H1 (cell line): ENCODE measurements around the gene CCNT2. TPM values are rescaled to one million over a fixed set of nuclear protein-coding genes. Genes with fewer than 3 reads are reported as not detected.
"Not testable (repeated sequence)": the region's sequence is repeated elsewhere in the genome, so short reads cannot be mapped to it uniquely, and the experiment has no call there.

Source experiments
- CTCF ChIA-PET: fragments of 300-600 bp; sonication (Branson Sonifier 250); formaldehyde crosslinking; loops from one replicate; lab custom pipeline; 2021; ENCODE audit not compliant: partially characterized antibody; lab: Charles Lee
- POLR2A ChIA-PET: fragments of 300-600 bp; sonication (Branson Sonifier 250); formaldehyde crosslinking; loops from one replicate; lab custom pipeline; 2021; ENCODE audit warnings: inconsistent platforms; ENCODE audit not compliant: partially characterized antibody; lab: Charles Lee
- DNase-seq, 2 experiments: peaks; one replicate each; pipeline versions ENCODE4 v3.0.0 to v3.0.0-alpha.2; 2010 to 2022; ENCODE audit warnings: low spot score in 2 of 2, low read depth in 1 of 2, mixed read lengths in 1 of 2
- FAIRE-seq: peaks from 2 replicates; lab custom pipeline; 2011; peaks lifted over from hg19 to GRCh38; lab: Jason Lieb, UNC
- H2AFZ ChIP-seq: 2 replicates; pipeline ENCODE4 v1.8.1; 2012; ENCODE audit warnings: low read length, inconsistent platforms
- H2AK5ac ChIP-seq: 2 replicates; pipeline ENCODE4 v1.6.1; 2013; ENCODE audit warnings: low read depth, low read length
- H2BK120ac ChIP-seq: replicated peaks from 2 replicates; pipeline ENCODE3; 2013; ENCODE audit warnings: low read depth, low read length, inconsistent platforms
- H2BK12ac ChIP-seq: 2 replicates; pipeline ENCODE4 v1.6.1; 2013; ENCODE audit warnings: low read depth, low read length
- H2BK15ac ChIP-seq: 2 replicates; pipeline ENCODE4 v1.6.1; 2013; ENCODE audit warnings: low read length
- H2BK20ac ChIP-seq: 2 replicates; pipeline ENCODE4 v1.6.1; 2013; ENCODE audit warnings: low read length
- H2BK5ac ChIP-seq: 2 replicates; pipeline ENCODE4 v1.6.1; 2013; ENCODE audit warnings: low read depth, low read length
- H3K14ac ChIP-seq: 2 replicates; pipeline ENCODE4 v1.6.1; 2013; ENCODE audit warnings: inconsistent platforms; ENCODE audit not compliant: insufficient read length
- H3K18ac ChIP-seq: 2 replicates; pipeline ENCODE4 v1.6.1; 2013; ENCODE audit warnings: low read length; ENCODE audit errors: extremely low read depth
- H3K23ac ChIP-seq: 2 replicates; pipeline ENCODE4 v1.6.1; 2013; ENCODE audit warnings: inconsistent platforms; ENCODE audit not compliant: insufficient read length
- H3K23me2 ChIP-seq: 2 replicates; pipeline ENCODE4 v1.6.1; 2013; ENCODE audit warnings: low read depth, low read length
- H3K27ac ChIP-seq: 2 replicates; pipeline ENCODE4 v1.6.1; 2011; ENCODE audit warnings: low read depth, low read length, inconsistent platforms
- H3K27me3 ChIP-seq, 4 experiments: replicated peaks in 1 of 4; 1 replicate in 1 of 4; 2 replicates in 3 of 4; pipeline versions ENCODE4 v1.6.1 to v1.8.1; 2011 to 2013; ENCODE audit warnings: low read length in 3 of 4, mild to moderate bottlenecking in 3 of 4, inconsistent platforms in 2 of 4, mixed read lengths in 2 of 4, moderate library complexity in 1 of 4; ENCODE audit not compliant: control insufficient read depth in 3 of 4, insufficient read depth in 3 of 4; ENCODE audit errors: extremely low read depth in 1 of 4
- H3K36me3 ChIP-seq, 4 experiments: 2 replicates each; pipeline versions ENCODE4 v1.6.1 to v1.8.1; 2011 to 2013; ENCODE audit warnings: mild to moderate bottlenecking in 4 of 4, low read length in 3 of 4, moderate library complexity in 2 of 4, control low read depth in 1 of 4, inconsistent platforms in 1 of 4; ENCODE audit not compliant: insufficient read depth in 4 of 4, control insufficient read depth in 2 of 4
- H3K4ac ChIP-seq: replicated peaks from 2 replicates; pipeline ENCODE3; 2013; ENCODE audit warnings: low read length, low read depth, mixed read lengths, inconsistent platforms; ENCODE audit not compliant: insufficient read length
- H3K4me1 ChIP-seq, 4 experiments: replicated peaks in 1 of 4; 1 replicate in 1 of 4; 2 replicates in 3 of 4; pipeline versions ENCODE4 v1.6.1 to v1.8.1; 2011 to 2013; ENCODE audit warnings: low read length in 3 of 4, inconsistent platforms in 2 of 4, mixed read lengths in 1 of 4; ENCODE audit not compliant: insufficient read depth in 4 of 4, control insufficient read depth in 3 of 4
- H3K4me2 ChIP-seq, 2 experiments: 2 replicates each; pipeline versions ENCODE4 v1.6.1 to v1.8.1; 2011 to 2013; ENCODE audit warnings: low read depth in 2 of 2, low read length in 2 of 2, control low read depth in 1 of 2, inconsistent platforms in 1 of 2, mild to moderate bottlenecking in 1 of 2; ENCODE audit not compliant: insufficient read depth in 1 of 2
- H3K4me3 ChIP-seq, 4 experiments: fragments of 200-600, 300-600 bp in 1 of 4; sonication (generic), shearing (Covaris generic), sonication (Bioruptor Twin) in 1 of 4; 2 replicates each; pipeline versions ENCODE4 v1.5.1 to v1.8.1; 2011 to 2016; ENCODE audit warnings: low read length in 4 of 4, low read depth in 3 of 4, control low read depth in 2 of 4, inconsistent platforms in 2 of 4, mild to moderate bottlenecking in 2 of 4, mixed read lengths in 1 of 4, moderate library complexity in 1 of 4; ENCODE audit not compliant: insufficient read depth in 2 of 4; ENCODE audit errors: extremely low read depth in 1 of 4
- H3K56ac ChIP-seq: replicated peaks from 2 replicates; pipeline ENCODE3; 2013; ENCODE audit warnings: low read depth, mild to moderate bottlenecking, mixed read lengths, low read length, inconsistent platforms; ENCODE audit not compliant: insufficient read length
- H3K79me1 ChIP-seq: 2 replicates; pipeline ENCODE4 v1.6.1; 2013; ENCODE audit warnings: low read depth, low read length, control low read depth
- H3K79me2 ChIP-seq, 2 experiments: 2 replicates each; pipeline versions ENCODE4 v1.6.1 to v1.8.1; 2012 to 2013; ENCODE audit warnings: low read length in 2 of 2, mild to moderate bottlenecking in 2 of 2, inconsistent platforms in 1 of 2; ENCODE audit not compliant: insufficient read depth in 2 of 2, control insufficient read depth in 1 of 2
- H3K9ac ChIP-seq, 4 experiments: replicated peaks in 1 of 4; 1 replicate in 1 of 4; 2 replicates in 3 of 4; pipeline versions ENCODE4 v1.6.1 to v1.8.1; 2011 to 2013; ENCODE audit warnings: low read depth in 3 of 4, low read length in 3 of 4, control low read depth in 2 of 4, mild to moderate bottlenecking in 2 of 4, moderate library complexity in 2 of 4, inconsistent platforms in 1 of 4; ENCODE audit errors: extremely low read depth in 1 of 4
- H3K9me3 ChIP-seq, 2 experiments: 2 replicates each; pipeline versions ENCODE4 v1.6.1 to v1.8.1; 2012 to 2013; ENCODE audit warnings: mild to moderate bottlenecking in 2 of 2, moderate library complexity in 2 of 2, control low read depth in 1 of 2, inconsistent platforms in 1 of 2, low read depth in 1 of 2, low read length in 1 of 2, mixed read lengths in 1 of 2; ENCODE audit not compliant: insufficient read depth in 2 of 2
- H4K20me1 ChIP-seq, 2 experiments: replicated peaks in 1 of 2; 2 replicates each; pipeline versions ENCODE3 to v1.8.1; 2011 to 2013; ENCODE audit warnings: inconsistent platforms in 2 of 2, low read length in 2 of 2, mild to moderate bottlenecking in 1 of 2; ENCODE audit not compliant: insufficient read depth in 2 of 2, control insufficient read depth in 1 of 2
- H4K5ac ChIP-seq: 2 replicates; pipeline ENCODE4 v1.6.1; 2013; ENCODE audit warnings: low read length, low read depth, mixed read lengths, inconsistent platforms; ENCODE audit not compliant: insufficient read length
- H4K8ac ChIP-seq: 2 replicates; pipeline ENCODE4 v1.8.0; 2013; ENCODE audit warnings: mild to moderate bottlenecking, moderate library complexity, low read length, inconsistent platforms; ENCODE audit not compliant: insufficient read depth; ENCODE audit errors: extremely low read depth
- H4K91ac ChIP-seq: replicated peaks from 2 replicates; pipeline ENCODE3; 2013; ENCODE audit warnings: low read length, mixed read lengths, inconsistent platforms; ENCODE audit not compliant: insufficient read length
- WGBS, 2 experiments: shearing (Covaris generic) in 1 of 2; methylation state at CpG; one replicate each; pipeline versions ENCODE4 v1.1.6 to v1.1.7; 2013 to 2015; ENCODE audit warnings: low lambda C conversion rate in 2 of 2, mixed read lengths in 2 of 2, inconsistent platforms in 1 of 2, low coverage in 1 of 2, missing lambda C conversion rate in 1 of 2; ENCODE audit not compliant: insufficient replicate concordance in 2 of 2, insufficient coverage in 1 of 2, insufficient read length in 1 of 2; ENCODE audit errors: extremely low coverage in 1 of 2, missing lambda C conversion rate in 1 of 2; 5-methylcytosine and 5-hydroxymethylcytosine counted together
- polyA plus RNA-seq, 7 experiments: library from polyadenylated mRNA; depleted of rRNA in 3 of 7; stranded (reverse) in 5 of 7; unstranded in 2 of 7; fragments of >200 nt in 5 of 7; fragments of 200-250 nt in 2 of 7; gene quantifications; 1 replicate in 5 of 7; 2 replicates in 1 of 7; 4 replicates in 1 of 7; pipeline versions ENCODE4 v1.2.1 to v1.2.3, GENCODE V29; 2011 to 2013; ENCODE audit warnings: missing spikeins in 2 of 7, mixed read lengths in 2 of 7
- total RNA-seq: library from RNA; stranded (reverse); fragmentation: NEBNext Ultra II Directional; extraction: Animal tissue kit (Norgen Biotek cat#: 25700); gene quantifications from 2 replicates; pipeline ENCODE4 v1.2.1, GENCODE V29; 2021

The CCNT2 gene
- total and polyA plus RNA-seq, 2 of the 8 experiments (the other 6 are each of a cell fraction or from before 2014, with no cell fraction given): 13.0 to 39.7 TPM

- POLR2A ChIA-PET: not testable (repeated sequence)
Observed at GRCh38 chr2:134967166-134967565, 48.5 kb downstream of the CCNT2 start.

More at GRCh38 chr2:134967166-134967565, 48.5 kb downstream of the CCNT2 start:
- H2BK20ac ChIP-seq, H3K4ac ChIP-seq, H3K4me2 ChIP-seq, DNase-seq, H4K91ac ChIP-seq, H3K79me1 ChIP-seq, H3K9ac ChIP-seq, H3K18ac ChIP-seq, H4K5ac ChIP-seq, H2BK12ac ChIP-seq, H3K56ac ChIP-seq, H2BK5ac ChIP-seq, H3K79me2 ChIP-seq, H4K20me1 ChIP-seq, H2BK15ac ChIP-seq, H2AK5ac ChIP-seq, CTCF ChIA-PET, H2AFZ ChIP-seq, H3K23ac ChIP-seq, H3K14ac ChIP-seq, FAIRE-seq, H3K27ac ChIP-seq, H3K4me1 ChIP-seq, H2BK120ac ChIP-seq, H3K36me3 ChIP-seq, H3K27me3 ChIP-seq, H4K8ac ChIP-seq, H3K4me3 ChIP-seq, H3K23me2 ChIP-seq: not testable (repeated sequence)
- 88% methylated on average over 10 of the region's 10 CpGs; no CpG with 5 or more reads in 1 of the 2 experiments for WGBS, 2 experiments
- H3K9me3 ChIP-seq: peaks cover 5 to 11% of the 10 kb centered on the region in 2 experiments; a peak in 2 of 4 replicates
